SK-N-SH treated with all-trans-retinoic acid at 6 μM for 48 hours (cell line): Measurements from ENCODE around the gene LHFPL6.

Source experiments
- ATAC-seq: fragments of 200-7000 bp; cut with Tn5 transposase; 3 replicates; pipeline ENCODE4 v1.9.1; 2020; ENCODE audit warnings: mild to moderate bottlenecking, moderate library complexity
- ARNTL ChIP-seq: fragments of 450-650 bp; formaldehyde crosslinking; IDR thresholded peaks from 2 replicates; pipeline ENCODE4 v1.5.0; 2020; ENCODE audit warnings: low read depth, mild to moderate bottlenecking, moderate library complexity, borderline replicate concordance
- BACH2 ChIP-seq: fragments of 250-450 bp; sonication (Bioruptor Pico); IDR thresholded peaks from 2 replicates; pipeline ENCODE4 v1.9.0; 2021; ENCODE audit warnings: mild to moderate bottlenecking, borderline replicate concordance
- CSDC2 ChIP-seq: fragments of 250-450 bp; sonication (Bioruptor Pico); IDR thresholded peaks from 2 replicates; pipeline ENCODE4 v1.5.0; 2020; ENCODE audit warnings: mild to moderate bottlenecking, moderate library complexity
- ESRRG ChIP-seq: fragments of 250-450 bp; sonication (Bioruptor Pico); IDR thresholded peaks from 2 replicates; pipeline ENCODE4 v1.6.1; 2021; ENCODE audit warnings: mild to moderate bottlenecking
- GLIS3 ChIP-seq: fragments of 250-450 bp; sonication (Bioruptor Pico); IDR thresholded peaks from 2 replicates; pipeline ENCODE4 v1.5.0; 2020; ENCODE audit warnings: mild to moderate bottlenecking, moderate library complexity
- ISL1 ChIP-seq: fragments of 250-450 bp; sonication (Bioruptor Pico); IDR thresholded peaks from 2 replicates; pipeline ENCODE4 v2.1.2; 2022; ENCODE audit warnings: mild to moderate bottlenecking, moderate library complexity
- OSR1 ChIP-seq: fragments of 250-450 bp; sonication (Bioruptor Pico); IDR thresholded peaks from 2 replicates; pipeline ENCODE4 v1.8.0; 2022; ENCODE audit warnings: moderate library complexity, mild to moderate bottlenecking, inconsistent platforms
- PATZ1 ChIP-seq: fragments of 250-450 bp; sonication (Bioruptor Pico); IDR thresholded peaks from 2 replicates; pipeline ENCODE4 v1.8.0; 2020; ENCODE audit warnings: mild to moderate bottlenecking, moderate library complexity, borderline replicate concordance
- POU6F1 ChIP-seq: fragments of 250-450 bp; sonication (Bioruptor Pico); IDR thresholded peaks from 2 replicates; pipeline ENCODE4 v1.8.0; 2021; ENCODE audit warnings: low read depth, mild to moderate bottlenecking, moderate library complexity, borderline replicate concordance
- PPARA ChIP-seq: fragments of 250-450 bp; sonication (Bioruptor Pico); IDR thresholded peaks from 2 replicates; pipeline ENCODE4 v1.5.0; 2020; ENCODE audit warnings: mild to moderate bottlenecking, borderline replicate concordance
- RARB ChIP-seq: fragments of 250-450 bp; sonication (Bioruptor Pico); IDR thresholded peaks from 2 replicates; pipeline ENCODE4 v1.8.0; 2021; ENCODE audit warnings: mild to moderate bottlenecking, moderate library complexity
- TCF4 ChIP-seq: fragments of 250-450 bp; sonication (Bioruptor Pico); IDR thresholded peaks from 2 replicates; pipeline ENCODE4 v1.8.0; 2021; ENCODE audit warnings: mild to moderate bottlenecking, moderate library complexity, borderline replicate concordance
- TOX ChIP-seq: fragments of 250-450 bp; sonication (Bioruptor Pico); IDR thresholded peaks from 2 replicates; pipeline ENCODE4 v1.8.0; 2021; ENCODE audit warnings: mild to moderate bottlenecking, moderate library complexity, borderline replicate concordance
- TSHZ2 ChIP-seq: fragments of 250-450 bp; sonication (Bioruptor Pico); IDR thresholded peaks from 2 replicates; pipeline ENCODE4 v1.5.0; 2020; ENCODE audit warnings: mild to moderate bottlenecking, moderate library complexity
- ZC3H10 ChIP-seq: fragments of 250-450 bp; sonication (Bioruptor Pico); IDR thresholded peaks from 2 replicates; pipeline ENCODE4 v1.5.1; 2021; ENCODE audit warnings: mild to moderate bottlenecking, moderate library complexity
- ZFP3 ChIP-seq: fragments of 250-450 bp; sonication (Bioruptor Pico); IDR thresholded peaks from 2 replicates; pipeline ENCODE4 v1.5.0; 2020; ENCODE audit warnings: mild to moderate bottlenecking, moderate library complexity
- ZFP30 ChIP-seq: fragments of 450-650 bp; formaldehyde crosslinking; IDR thresholded peaks from 2 replicates; pipeline ENCODE4 v1.5.0; 2022; ENCODE audit warnings: mild to moderate bottlenecking, moderate library complexity
- ZNF8 ChIP-seq: fragments of 450-650 bp; formaldehyde crosslinking; IDR thresholded peaks from 2 replicates; pipeline ENCODE4 v1.5.0; 2020; ENCODE audit warnings: mild to moderate bottlenecking, moderate library complexity
- TF ChIP-seq, protein P1 (sequence below): fragments of 250-450 bp; sonication (Bioruptor Pico); IDR thresholded peaks from 2 replicates; pipeline ENCODE4 v1.5.1; 2021; ENCODE audit warnings: mild to moderate bottlenecking, moderate library complexity
- TF ChIP-seq, protein P2 (sequence below): fragments of 250-450 bp; sonication (Bioruptor Pico); IDR thresholded peaks from 2 replicates; pipeline ENCODE4 v1.5.1; 2020; ENCODE audit warnings: low read depth, mild to moderate bottlenecking, moderate library complexity

The LHFPL6 gene

DNA sequence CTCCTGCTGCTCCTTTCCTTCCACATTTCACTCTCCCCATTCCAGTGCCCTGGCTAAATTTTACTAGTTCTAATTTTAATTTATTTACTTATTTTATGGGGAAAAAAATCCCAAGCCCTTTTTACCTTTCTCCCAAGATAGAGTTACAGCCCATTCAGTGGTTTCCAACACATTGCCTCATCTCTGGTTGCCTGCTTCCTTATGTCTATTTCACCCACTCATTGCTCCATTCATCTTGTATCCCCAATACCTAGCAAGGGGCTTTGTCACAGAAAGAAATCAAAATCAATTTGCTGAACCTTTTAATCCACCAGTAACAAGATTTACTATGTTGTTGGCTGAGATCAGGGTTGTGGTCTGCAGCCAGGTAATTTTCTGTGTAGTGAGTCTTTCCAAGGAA is 55.9 kb downstream of the LHFPL6 start:
- no peak for ATAC-seq
- no peak for TF ChIP-seq PPARA
- TF ChIP-seq, protein P1, sequence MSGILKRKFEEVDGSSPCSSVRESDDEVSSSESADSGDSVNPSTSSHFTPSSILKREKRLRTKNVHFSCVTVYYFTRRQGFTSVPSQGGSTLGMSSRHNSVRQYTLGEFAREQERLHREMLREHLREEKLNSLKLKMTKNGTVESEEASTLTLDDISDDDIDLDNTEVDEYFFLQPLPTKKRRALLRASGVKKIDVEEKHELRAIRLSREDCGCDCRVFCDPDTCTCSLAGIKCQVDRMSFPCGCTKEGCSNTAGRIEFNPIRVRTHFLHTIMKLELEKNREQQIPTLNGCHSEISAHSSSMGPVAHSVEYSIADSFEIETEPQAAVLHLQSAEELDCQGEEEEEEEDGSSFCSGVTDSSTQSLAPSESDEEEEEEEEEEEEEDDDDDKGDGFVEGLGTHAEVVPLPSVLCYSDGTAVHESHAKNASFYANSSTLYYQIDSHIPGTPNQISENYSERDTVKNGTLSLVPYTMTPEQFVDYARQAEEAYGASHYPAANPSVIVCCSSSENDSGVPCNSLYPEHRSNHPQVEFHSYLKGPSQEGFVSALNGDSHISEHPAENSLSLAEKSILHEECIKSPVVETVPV (CRISPR knock-in tag) = no peak
- no peak for TF ChIP-seq TOX
- no peak for TF ChIP-seq CSDC2 (CRISPR knock-in tag)
- TF ChIP-seq OSR1 (CRISPR knock-in tag) = no peak

GRCh38 chr13:39542361-39542760 is 60.6 kb downstream of the LHFPL6 start:
- ATAC-seq = no peak
- no peak for TF ChIP-seq ISL1 (CRISPR knock-in tag)

DNA sequence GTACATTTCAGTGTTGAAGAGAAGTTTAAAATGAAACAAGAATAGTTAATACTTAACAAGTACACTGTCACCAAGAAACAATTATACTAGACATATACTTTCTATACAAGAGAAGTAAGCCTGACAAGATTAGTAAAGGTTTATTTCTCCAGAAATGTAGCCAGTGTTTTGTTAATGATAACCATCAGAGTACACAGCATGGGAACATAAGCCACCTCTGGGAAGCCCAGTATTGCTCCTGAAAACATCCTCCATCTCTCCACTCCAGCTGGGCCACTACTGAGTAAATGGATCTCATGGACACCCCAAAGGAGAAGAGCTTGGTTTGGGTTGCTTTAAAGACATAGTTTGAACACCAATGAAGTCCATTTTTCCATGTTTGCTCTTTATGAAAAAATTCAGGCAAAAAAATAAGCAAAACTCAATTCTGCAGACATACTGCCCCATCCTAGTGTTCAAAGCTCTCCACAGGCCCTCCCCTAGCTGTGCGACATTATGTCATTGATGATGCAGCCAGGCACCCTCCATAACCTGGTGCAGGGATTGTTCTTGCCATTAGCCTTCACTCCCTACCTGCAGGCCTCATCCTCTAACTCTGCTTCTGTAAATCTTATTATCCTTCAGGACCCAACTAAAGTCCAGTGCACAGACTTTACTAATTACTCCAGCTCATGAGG is 61.9 kb downstream of the LHFPL6 start:
- no peak for ATAC-seq
- TF ChIP-seq TCF4 (no peak), ZFP3 (no peak), PATZ1 (CRISPR knock-in tag) (no peak), OSR1 (CRISPR knock-in tag) (no peak), RARB (CRISPR knock-in tag) (no peak), TSHZ2 (CRISPR knock-in tag) (no peak), ZFP30 (no peak), GLIS3 (no peak), ZNF8 (no peak), CSDC2 (CRISPR knock-in tag) (no peak), ISL1 (CRISPR knock-in tag) (no peak), POU6F1 (no peak), BACH2 (CRISPR knock-in tag) (no peak), PPARA (no peak), TOX (no peak), ARNTL (CRISPR knock-in tag) (no peak), ESRRG (no peak), ZC3H10 (CRISPR knock-in tag) (no peak)
- TF ChIP-seq, protein P2, sequence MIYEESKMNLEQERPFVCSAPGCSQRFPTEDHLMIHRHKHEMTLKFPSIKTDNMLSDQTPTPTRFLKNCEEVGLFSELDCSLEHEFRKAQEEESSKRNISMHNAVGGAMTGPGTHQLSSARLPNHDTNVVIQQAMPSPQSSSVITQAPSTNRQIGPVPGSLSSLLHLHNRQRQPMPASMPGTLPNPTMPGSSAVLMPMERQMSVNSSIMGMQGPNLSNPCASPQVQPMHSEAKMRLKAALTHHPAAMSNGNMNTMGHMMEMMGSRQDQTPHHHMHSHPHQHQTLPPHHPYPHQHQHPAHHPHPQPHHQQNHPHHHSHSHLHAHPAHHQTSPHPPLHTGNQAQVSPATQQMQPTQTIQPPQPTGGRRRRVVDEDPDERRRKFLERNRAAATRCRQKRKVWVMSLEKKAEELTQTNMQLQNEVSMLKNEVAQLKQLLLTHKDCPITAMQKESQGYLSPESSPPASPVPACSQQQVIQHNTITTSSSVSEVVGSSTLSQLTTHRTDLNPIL (CRISPR knock-in tag) = no peak
- TF ChIP-seq, protein P1 (CRISPR knock-in tag) = no peak
- TF ChIP-seq, all 23 proteins: peak for 0
